Measurements from ENCODE around the gene IRGQ. TPM values are rescaled to one million over a fixed set of nuclear protein-coding genes. Genes with fewer than 3 reads are reported as not detected.
A peak's percentile ranks its signal among the peaks of the same experiment; 100 is the strongest.
"Not testable (repeated sequence)": the region's sequence is repeated elsewhere in the genome, so short reads cannot be mapped to it uniquely, and the experiment has no call there.

The IRGQ gene
- total RNA-seq, 1 donor from 2014 or later = 26.1 TPM

DNA sequence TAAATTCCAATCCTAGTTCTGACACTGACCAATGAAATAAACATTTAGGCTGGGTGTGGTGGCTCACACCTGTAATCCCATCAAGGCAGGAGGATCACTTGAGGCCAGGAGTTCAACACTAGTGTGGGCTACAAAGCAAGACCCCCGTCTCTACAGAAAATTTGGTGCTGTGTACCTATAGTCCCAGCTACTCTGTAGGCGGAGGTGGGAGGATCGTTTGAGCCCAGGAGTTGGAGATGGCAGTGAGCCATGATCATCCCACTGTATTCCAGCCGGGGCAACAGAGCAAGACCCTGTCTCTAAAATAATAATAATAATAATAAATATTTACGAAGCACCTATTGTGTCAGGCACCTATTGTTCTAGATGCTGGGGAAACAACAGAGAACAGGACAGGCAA, 6.7 kb downstream of the IRGQ start:
- Histone ChIP-seq H3K4me1 (peaks cover 13% of the 10 kb centered on the region), H3K9me3 (replicated peaks) (no peaks in the 10 kb centered on the region), H3K36me3 (peaks cover 56% of the 10 kb centered on the region), H3K27me3 (ENCODE audit: low read depth) (no peaks in the 10 kb centered on the region), H3K27ac (replicated peaks) (no peak overlapping the region), H3K4me3 (no peak overlapping the region)
- TF ChIP-seq, protein P1, sequence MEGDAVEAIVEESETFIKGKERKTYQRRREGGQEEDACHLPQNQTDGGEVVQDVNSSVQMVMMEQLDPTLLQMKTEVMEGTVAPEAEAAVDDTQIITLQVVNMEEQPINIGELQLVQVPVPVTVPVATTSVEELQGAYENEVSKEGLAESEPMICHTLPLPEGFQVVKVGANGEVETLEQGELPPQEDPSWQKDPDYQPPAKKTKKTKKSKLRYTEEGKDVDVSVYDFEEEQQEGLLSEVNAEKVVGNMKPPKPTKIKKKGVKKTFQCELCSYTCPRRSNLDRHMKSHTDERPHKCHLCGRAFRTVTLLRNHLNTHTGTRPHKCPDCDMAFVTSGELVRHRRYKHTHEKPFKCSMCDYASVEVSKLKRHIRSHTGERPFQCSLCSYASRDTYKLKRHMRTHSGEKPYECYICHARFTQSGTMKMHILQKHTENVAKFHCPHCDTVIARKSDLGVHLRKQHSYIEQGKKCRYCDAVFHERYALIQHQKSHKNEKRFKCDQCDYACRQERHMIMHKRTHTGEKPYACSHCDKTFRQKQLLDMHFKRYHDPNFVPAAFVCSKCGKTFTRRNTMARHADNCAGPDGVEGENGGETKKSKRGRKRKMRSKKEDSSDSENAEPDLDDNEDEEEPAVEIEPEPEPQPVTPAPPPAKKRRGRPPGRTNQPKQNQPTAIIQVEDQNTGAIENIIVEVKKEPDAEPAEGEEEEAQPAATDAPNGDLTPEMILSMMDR (IDR thresholded peaks at IDR 0.05; ENCODE audit: borderline replicate concordance) = no peak
- no peak for DNase-seq
- intact Hi-C loops (cut with micrococcal nuclease) = no loop called here

DNA sequence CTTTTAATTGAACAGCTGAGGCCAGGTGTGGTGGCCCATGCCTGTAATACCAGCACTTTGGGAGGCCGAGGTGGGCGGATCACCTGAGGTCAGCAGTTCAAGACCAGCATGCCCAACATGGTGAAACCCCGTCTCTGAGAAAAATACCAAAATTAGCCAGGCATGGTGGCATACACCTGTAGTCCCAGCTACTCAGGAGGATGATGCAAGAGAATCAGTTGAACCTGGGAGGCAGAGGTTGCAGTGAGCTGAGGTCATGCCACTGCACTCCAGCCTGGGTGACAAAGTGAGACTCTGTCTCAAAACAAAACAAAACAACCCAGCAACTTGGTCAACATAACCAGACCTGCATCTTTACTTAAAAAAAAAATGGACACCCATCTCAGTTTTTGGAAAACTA, 8.9 kb downstream of the IRGQ start:
- DNase-seq; H3K27me3 ChIP-seq (ENCODE audit: low read depth); intact Hi-C loops (cut with micrococcal nuclease); H3K27ac ChIP-seq (replicated peaks); H3K9me3 ChIP-seq (replicated peaks); H3K4me1 ChIP-seq; H3K4me3 ChIP-seq: not testable (repeated sequence)
- H3K36me3 ChIP-seq = peaks cover 35% of the 10 kb centered on the region

DNA sequence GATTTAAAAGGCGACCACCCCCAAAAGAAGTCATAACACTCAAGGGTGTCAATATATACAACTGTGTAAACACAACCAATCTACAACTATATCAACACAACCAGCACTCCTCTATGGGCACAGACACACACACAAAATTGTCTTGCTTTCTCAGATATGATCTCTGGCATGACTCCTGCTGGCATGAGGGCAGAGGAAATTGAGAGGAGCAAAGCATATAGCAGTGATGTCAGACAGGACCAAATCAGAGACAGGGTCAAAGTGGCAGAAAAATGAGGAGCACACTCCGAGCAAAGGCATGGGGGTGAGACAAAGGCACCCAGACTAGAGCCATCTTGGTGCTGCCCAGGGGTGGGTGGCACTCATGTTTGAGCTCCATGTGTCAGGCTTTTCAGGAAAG, 9.6 kb downstream of the IRGQ start:
- no peaks in the 10 kb centered on the region for H3K27me3 ChIP-seq (ENCODE audit: low read depth)
- peaks cover 28% of the 10 kb centered on the region for H3K36me3 ChIP-seq
- TF ChIP-seq, protein P1 (IDR thresholded peaks at IDR 0.05; ENCODE audit: borderline replicate concordance) = no peak
- H3K4me1 ChIP-seq = peaks cover 7% of the 10 kb centered on the region
- no peak overlapping the region for H3K4me3 ChIP-seq
- H3K27ac ChIP-seq (replicated peaks) = no peak overlapping the region
- no peak for DNase-seq
- no peaks in the 10 kb centered on the region for H3K9me3 ChIP-seq (replicated peaks)
- intact Hi-C loops (cut with micrococcal nuclease) = no loop called here

DNA sequence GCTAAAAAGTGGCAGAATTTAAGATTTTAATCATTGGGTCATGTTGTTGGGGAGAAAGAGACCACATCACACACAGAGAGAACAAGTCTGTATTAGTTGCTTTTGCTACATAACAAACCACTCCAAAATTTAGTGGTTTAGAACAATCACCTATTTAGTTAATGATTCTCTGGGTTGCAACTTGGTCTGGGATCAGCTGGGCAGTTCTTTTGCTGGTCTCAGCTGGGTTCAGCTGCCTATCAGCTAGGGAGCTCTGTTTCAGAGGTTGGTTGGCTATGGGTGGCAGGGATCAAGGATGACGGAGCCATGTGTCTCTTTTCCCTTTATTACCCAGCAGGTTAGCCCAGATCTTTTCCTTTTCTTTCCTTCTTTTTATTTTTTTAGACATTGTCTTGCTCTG, 11.4 kb downstream of the IRGQ start:
- TF ChIP-seq, protein P1 (IDR thresholded peaks at IDR 0.05; ENCODE audit: borderline replicate concordance) = no peak
- peaks cover 19% of the 10 kb centered on the region for H3K4me1 ChIP-seq
- intact Hi-C loops (cut with micrococcal nuclease) = no loop called here
- no peaks in the 10 kb centered on the region for H3K27me3 ChIP-seq (ENCODE audit: low read depth)
- peaks cover 12% of the 10 kb centered on the region for H3K36me3 ChIP-seq
- H3K4me3 ChIP-seq = no peak overlapping the region
- DNase-seq = no peak
- H3K9me3 ChIP-seq (replicated peaks) = no peaks in the 10 kb centered on the region
- H3K27ac ChIP-seq (replicated peaks) = no peak overlapping the region

- Histone ChIP-seq H3K27ac (replicated peaks) (no peak overlapping the region), H3K4me3 (no peak overlapping the region), H3K9me3 (replicated peaks) (no peaks in the 10 kb centered on the region), H3K4me1 (peaks cover 19% of the 10 kb centered on the region), H3K36me3 (peaks cover 5% of the 10 kb centered on the region), H3K27me3 (ENCODE audit: low read depth) (no peaks in the 10 kb centered on the region)
- no peak for DNase-seq
- intact Hi-C loops (cut with micrococcal nuclease) = no loop called here
- TF ChIP-seq, protein P1 (IDR thresholded peaks at IDR 0.05; ENCODE audit: borderline replicate concordance) = no peak
These were observed 13.4 kb downstream of the IRGQ start for GRCh38 chr19:43582495-43582894.

- Histone ChIP-seq H3K4me1 (peaks cover 19% of the 10 kb centered on the region), H3K27ac (replicated peaks) (peak overlapping the region; percentile 64), H3K4me3 (peak overlapping the region; percentile 63), H3K27me3 (ENCODE audit: low read depth) (no peaks in the 10 kb centered on the region), H3K9me3 (replicated peaks) (no peaks in the 10 kb centered on the region), H3K36me3 (peaks cover 2% of the 10 kb centered on the region)
- no peak for DNase-seq
- TF ChIP-seq, protein P1 (IDR thresholded peaks at IDR 0.05; ENCODE audit: borderline replicate concordance) = no peak
- intact Hi-C loops (cut with micrococcal nuclease) = no loop called here
These were observed 14.5 kb downstream of the IRGQ start for GRCh38 chr19:43581467-43581866.
